Effector memory CD8-positive, alpha-beta T cell (primary cell): Measurements from ENCODE around the gene POU2F3.
"Not testable (repeated sequence)": the region's sequence is repeated elsewhere in the genome, so short reads cannot be mapped to it uniquely, and the experiment has no call there.

Experiments
- ATAC-seq: fragments of 150-1000 bp; cut with Tn5 transposase; replicated peaks from 2 replicates; pipeline ENCODE4 v1.10.0; 2021; ENCODE audit warnings: mild to moderate bottlenecking, moderate library complexity
- DNase-seq, 3 experiments: peaks; one replicate each; pipeline ENCODE4 v3.0.0; 2021
- H3K27ac Mint-ChIP-seq, 2 donors: one replicate each; pipeline ENCODE4 v1.8.0; 2022; ENCODE audit warnings: mild to moderate bottlenecking in 2 of 2, mixed read lengths in 2 of 2, moderate library complexity in 2 of 2
- H3K27me3 Mint-ChIP-seq, 2 donors: one replicate each; pipeline ENCODE4 v1.8.0; 2022; ENCODE audit warnings: mixed read lengths in 2 of 2
- H3K36me3 Mint-ChIP-seq: one replicate; pipeline ENCODE4 v1.8.0; 2022; ENCODE audit warnings: mild to moderate bottlenecking, moderate library complexity, mixed read lengths; ENCODE audit not compliant: insufficient read depth
- H3K4me1 Mint-ChIP-seq, 2 donors: one replicate each; pipeline ENCODE4 v1.8.0; 2022; ENCODE audit warnings: low read depth in 2 of 2, mixed read lengths in 2 of 2
- H3K4me3 Mint-ChIP-seq, 2 donors: one replicate each; pipeline ENCODE4 v1.8.0; 2022; ENCODE audit warnings: mild to moderate bottlenecking in 2 of 2, mixed read lengths in 2 of 2, moderate library complexity in 2 of 2
- H3K9me3 Mint-ChIP-seq, 2 donors: one replicate each; pipeline ENCODE4 v1.8.0; 2022; ENCODE audit warnings: mixed read lengths in 2 of 2

The POU2F3 gene

GRCh38 chr11:120238968-120239620 lies 846 bp upstream of the POU2F3 start:
- no peaks in the 10 kb centered on the region for H3K9me3 Mint-ChIP-seq
- peaks cover 65 to 97% of the 10 kb centered on the region in 2 donors for H3K27me3 Mint-ChIP-seq
- DNase-seq, result no peak
- peaks cover 3% of the 10 kb centered on the region for H3K36me3 Mint-ChIP-seq
- H3K27ac Mint-ChIP-seq, result no peak overlapping the region
- H3K4me1 Mint-ChIP-seq, result peaks cover 0 to 5% of the 10 kb centered on the region in 2 donors
- no peak overlapping the region for H3K4me3 Mint-ChIP-seq
- no peak for ATAC-seq

GRCh38 chr11:120240866-120241265 lies 926 bp downstream of the POU2F3 start:
- H3K4me1 Mint-ChIP-seq, result peaks cover 0 to 5% of the 10 kb centered on the region in 2 donors
- peaks cover 68 to 97% of the 10 kb centered on the region in 2 donors for H3K27me3 Mint-ChIP-seq
- peaks cover 3% of the 10 kb centered on the region for H3K36me3 Mint-ChIP-seq
- no peak overlapping the region for H3K27ac Mint-ChIP-seq
- H3K4me3 Mint-ChIP-seq, result no peak overlapping the region
- H3K9me3 Mint-ChIP-seq, result no peaks in the 10 kb centered on the region
- DNase-seq (no peak), ATAC-seq (no peak)

- Mint-ChIP-seq H3K36me3 (peaks cover 3% of the 10 kb centered on the region), H3K27me3 (peaks cover 68 to 96% of the 10 kb centered on the region in 2 donors), H3K4me3 (no peak overlapping the region), H3K4me1 (peaks cover 0 to 5% of the 10 kb centered on the region in 2 donors), H3K27ac (no peak overlapping the region), H3K9me3 (no peaks in the 10 kb centered on the region)
- no peak for ATAC-seq
- DNase-seq, result no peak
Measured at GRCh38 chr11:120241277-120241676, 1.3 kb downstream of the POU2F3 start.

- ATAC-seq (no peak), DNase-seq (no peak)
- H3K27me3 Mint-ChIP-seq, result peaks cover 71 to 89% of the 10 kb centered on the region in 2 donors
- no peak overlapping the region for H3K27ac Mint-ChIP-seq
- no peaks in the 10 kb centered on the region for H3K9me3 Mint-ChIP-seq
- no peaks in the 10 kb centered on the region for H3K36me3 Mint-ChIP-seq
- H3K4me1 Mint-ChIP-seq, result peaks cover 0 to 5% of the 10 kb centered on the region in 2 donors
- no peak overlapping the region for H3K4me3 Mint-ChIP-seq
Measured at GRCh38 chr11:120243221-120243620, 3.3 kb downstream of the POU2F3 start.

GRCh38 chr11:120244476-120245365 lies 4.8 kb downstream of the POU2F3 start:
- Mint-ChIP-seq H3K27me3 (peaks cover 60 to 81% of the 10 kb centered on the region in 2 donors), H3K27ac (no peak overlapping the region), H3K9me3 (no peaks in the 10 kb centered on the region), H3K4me1 (peaks cover 3 to 4% of the 10 kb centered on the region in 2 donors), H3K4me3 (no peak overlapping the region), H3K36me3 (no peaks in the 10 kb centered on the region)
- DNase-seq (no peak), ATAC-seq (no peak)

- Mint-ChIP-seq H3K36me3 (no peaks in the 10 kb centered on the region), H3K4me3 (no peak overlapping the region), H3K27me3 (peaks cover 63 to 83% of the 10 kb centered on the region in 2 donors), H3K9me3 (no peaks in the 10 kb centered on the region), H3K27ac (no peak overlapping the region), H3K4me1 (peaks cover under 1 to 4% of the 10 kb centered on the region in 2 donors)
- ATAC-seq, result no peak
- no peak for DNase-seq
Measured at GRCh38 chr11:120245434-120245833, 5.5 kb downstream of the POU2F3 start.

GRCh38 chr11:120248551-120249278 lies 8.8 kb downstream of the POU2F3 start:
- Mint-ChIP-seq H3K27ac (peak overlapping the region in 1 of 2 donors; percentile 29), H3K27me3 (peaks cover 41 to 56% of the 10 kb centered on the region in 2 donors), H3K4me3 (no peak overlapping the region), H3K9me3 (no peaks in the 10 kb centered on the region), H3K4me1 (peaks cover 0 to 4% of the 10 kb centered on the region in 2 donors), H3K36me3 (no peaks in the 10 kb centered on the region)
- no peak for DNase-seq
- no peak for ATAC-seq

- Mint-ChIP-seq H3K27ac (no peak overlapping the region), H3K9me3 (no peaks in the 10 kb centered on the region), H3K36me3 (no peaks in the 10 kb centered on the region), H3K4me3 (no peak overlapping the region), H3K4me1 (peaks cover 0 to 4% of the 10 kb centered on the region in 2 donors), H3K27me3 (peaks cover 42 to 56% of the 10 kb centered on the region in 2 donors)
- DNase-seq (no peak), ATAC-seq (no peak)
Measured at GRCh38 chr11:120249279-120250262, 9.6 kb downstream of the POU2F3 start.

GRCh38 chr11:120253377-120253776 lies 13.4 kb downstream of the POU2F3 start:
- not testable (repeated sequence) for ATAC-seq

GRCh38 chr11:120254788-120255518 lies 15.0 kb downstream of the POU2F3 start:
- Mint-ChIP-seq H3K36me3 (no peaks in the 10 kb centered on the region), H3K4me3 (no peak overlapping the region), H3K27me3 (peaks cover 47 to 68% of the 10 kb centered on the region in 2 donors), H3K27ac (no peak overlapping the region), H3K4me1 (peaks cover 0 to 2% of the 10 kb centered on the region in 2 donors), H3K9me3 (no peaks in the 10 kb centered on the region)
- no peak for DNase-seq
- ATAC-seq, result no peak

More at GRCh38 chr11:120253377-120253776, 13.4 kb downstream of the POU2F3 start:
- DNase-seq, H3K9me3 Mint-ChIP-seq, H3K27ac Mint-ChIP-seq, H3K36me3 Mint-ChIP-seq, H3K4me1 Mint-ChIP-seq, H3K4me3 Mint-ChIP-seq: not testable (repeated sequence)
- peaks cover 50 to 65% of the 10 kb centered on the region in 2 donors for H3K27me3 Mint-ChIP-seq

GRCh38 chr11:120255519-120255866 lies 15.6 kb downstream of the POU2F3 start:
- Mint-ChIP-seq H3K36me3 (no peaks in the 10 kb centered on the region), H3K27ac (no peak overlapping the region), H3K27me3 (peaks cover 46 to 68% of the 10 kb centered on the region in 2 donors), H3K4me1 (peaks cover 0 to 2% of the 10 kb centered on the region in 2 donors), H3K4me3 (no peak overlapping the region), H3K9me3 (no peaks in the 10 kb centered on the region)
- no peak for DNase-seq
- ATAC-seq, result no peak

- H3K27ac Mint-ChIP-seq, result no peak overlapping the region
- H3K4me1 Mint-ChIP-seq, result peaks cover 0 to 2% of the 10 kb centered on the region in 2 donors
- H3K36me3 Mint-ChIP-seq, result no peaks in the 10 kb centered on the region
- ATAC-seq (no peak), DNase-seq (no peak)
- H3K27me3 Mint-ChIP-seq, result peaks cover 53 to 74% of the 10 kb centered on the region in 2 donors
- H3K9me3 Mint-ChIP-seq, result no peaks in the 10 kb centered on the region
- no peak overlapping the region for H3K4me3 Mint-ChIP-seq
Measured at GRCh38 chr11:120256178-120256577, 16.2 kb downstream of the POU2F3 start.
